HG02623 (cell line): Measurements from ENCODE around the gene ZNF628.

Experiments used
- ATAC-seq: cut with Tn5 transposase; IDR thresholded peaks from one replicate; pipeline ENCODE4 v1.9.1; 2021; ENCODE audit warnings: moderate library complexity; ENCODE audit not compliant: unreplicated experiment

Gene ZNF628

DNA sequence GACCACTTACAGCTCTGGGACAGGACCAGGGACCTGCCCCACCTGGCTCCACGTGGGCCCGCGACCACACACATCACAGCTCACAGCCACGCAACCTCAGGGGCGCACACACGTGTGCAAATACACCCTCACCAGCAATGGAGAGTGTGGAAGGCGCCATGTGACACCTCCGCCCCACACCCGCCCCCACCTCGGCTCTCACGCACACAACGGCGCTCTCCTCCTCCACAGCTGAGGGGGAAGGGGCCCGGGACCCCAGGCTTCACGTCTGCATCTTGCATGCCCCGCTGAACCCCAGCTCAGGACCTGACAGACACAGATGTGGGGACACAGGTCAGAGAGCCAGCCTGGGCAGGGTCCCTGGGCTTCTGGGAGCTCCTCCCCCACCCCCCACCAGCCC, 26.9 kb upstream of the ZNF628 start:
- no peak for ATAC-seq

DNA sequence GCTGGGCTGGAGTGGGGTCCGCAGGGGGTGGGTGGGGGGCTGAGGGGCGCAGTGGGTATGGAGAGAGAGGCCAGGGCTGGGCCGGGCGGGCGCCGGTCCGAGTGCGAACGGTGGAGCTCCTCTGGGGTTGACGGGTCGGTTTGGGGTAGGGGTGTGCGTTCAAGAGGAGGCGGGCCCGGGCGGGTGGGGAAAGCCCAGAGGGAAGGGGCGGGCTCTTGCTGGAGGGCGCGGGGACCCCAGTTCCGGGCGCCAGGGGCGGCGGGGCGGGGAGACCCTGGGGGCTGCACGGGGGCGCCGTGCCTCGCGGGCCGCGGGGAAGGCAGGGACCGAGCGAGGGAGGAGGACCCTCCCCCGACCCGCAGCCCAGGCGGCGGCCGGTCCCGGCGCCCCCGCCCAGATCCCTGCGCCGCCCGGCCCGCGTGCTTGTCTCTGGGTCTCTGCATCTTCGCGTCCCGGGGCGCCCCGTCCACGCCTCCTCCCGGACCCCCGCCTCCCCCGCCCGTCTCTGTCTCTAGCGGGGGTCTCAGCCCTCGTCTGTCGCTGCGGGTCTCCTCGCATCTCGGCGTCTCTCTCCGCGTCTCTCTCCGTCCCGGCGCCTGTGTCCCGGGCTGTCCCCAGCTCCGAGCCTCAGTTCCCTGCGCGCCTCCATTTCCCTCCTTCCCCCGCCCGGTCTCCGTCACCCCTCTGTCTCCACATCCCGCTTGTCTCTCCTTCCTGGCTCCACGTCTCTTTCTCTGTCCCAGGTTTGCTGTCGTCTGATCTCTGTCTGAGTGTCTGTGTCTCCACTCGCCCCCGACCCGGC, 25.1 kb upstream of the ZNF628 start:
- no peak for ATAC-seq

DNA sequence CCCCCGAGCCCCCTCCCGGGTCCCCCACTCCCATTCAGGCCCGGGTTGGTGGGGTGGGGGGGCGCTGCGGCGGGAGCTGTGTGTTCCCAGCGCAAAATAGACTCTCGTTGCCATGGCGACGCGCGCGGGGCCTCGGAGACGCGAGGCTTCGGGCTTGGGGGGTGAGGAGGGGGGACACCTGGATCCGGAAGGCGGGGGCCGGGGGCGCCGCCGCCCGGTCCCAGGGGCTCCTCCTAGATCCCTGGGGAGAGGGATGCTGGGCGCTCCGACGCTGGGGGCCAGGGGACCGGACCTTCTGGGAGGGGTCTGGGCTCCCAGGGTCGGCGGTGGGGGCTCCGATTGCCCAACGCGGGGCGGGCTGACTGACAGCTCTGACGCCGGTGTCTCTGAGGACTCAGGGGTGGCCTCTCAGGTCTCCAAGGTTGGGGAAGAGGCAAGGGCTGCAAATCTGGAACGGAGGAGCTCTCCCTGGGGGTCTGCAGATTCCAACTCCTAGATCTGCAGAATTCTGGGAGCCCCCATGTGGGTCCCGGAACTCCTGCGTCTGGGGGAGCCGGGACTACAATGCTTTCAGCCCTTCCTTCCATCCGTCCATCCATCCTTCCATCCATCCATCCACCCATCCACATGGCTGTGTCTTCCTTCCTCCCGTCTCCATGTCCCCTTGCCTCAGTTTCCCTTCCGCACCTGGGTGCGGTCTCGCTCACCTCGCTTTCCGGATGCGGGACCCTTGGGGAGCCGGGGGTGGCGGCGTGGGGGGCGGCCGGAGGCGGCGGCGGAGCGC, 24.3 kb upstream of the ZNF628 start:
- no peak for ATAC-seq

DNA sequence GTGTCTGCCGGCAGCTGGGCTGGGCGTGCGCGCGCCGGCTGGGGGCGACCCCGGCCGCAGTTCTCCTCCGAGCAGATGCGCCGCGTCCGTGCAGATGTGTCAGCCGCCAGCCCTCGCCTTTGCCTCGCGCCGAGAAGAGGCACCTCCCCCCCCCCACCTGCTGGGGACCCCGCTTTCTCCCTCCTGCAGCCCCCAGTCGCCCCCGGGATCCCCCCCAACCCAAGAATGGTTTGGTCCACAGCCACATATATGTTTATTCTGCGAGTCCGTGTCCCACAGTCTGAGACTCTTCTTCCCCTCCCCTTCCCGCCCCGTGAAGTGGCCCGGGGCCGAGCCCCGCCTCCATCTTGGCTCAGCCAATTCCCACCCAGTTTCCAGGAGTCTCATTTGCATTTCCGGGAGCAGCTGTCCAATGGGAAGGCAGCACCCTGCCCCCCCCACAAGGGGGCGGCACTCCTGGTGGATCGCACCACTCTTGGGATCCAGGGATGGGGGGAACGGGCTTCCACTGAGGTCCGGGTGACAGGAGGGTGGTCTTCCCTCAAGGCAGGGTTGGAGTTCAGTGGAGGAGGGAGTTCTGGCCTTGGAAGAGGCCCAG, 23.6 kb upstream of the ZNF628 start:
- no peak for ATAC-seq

DNA sequence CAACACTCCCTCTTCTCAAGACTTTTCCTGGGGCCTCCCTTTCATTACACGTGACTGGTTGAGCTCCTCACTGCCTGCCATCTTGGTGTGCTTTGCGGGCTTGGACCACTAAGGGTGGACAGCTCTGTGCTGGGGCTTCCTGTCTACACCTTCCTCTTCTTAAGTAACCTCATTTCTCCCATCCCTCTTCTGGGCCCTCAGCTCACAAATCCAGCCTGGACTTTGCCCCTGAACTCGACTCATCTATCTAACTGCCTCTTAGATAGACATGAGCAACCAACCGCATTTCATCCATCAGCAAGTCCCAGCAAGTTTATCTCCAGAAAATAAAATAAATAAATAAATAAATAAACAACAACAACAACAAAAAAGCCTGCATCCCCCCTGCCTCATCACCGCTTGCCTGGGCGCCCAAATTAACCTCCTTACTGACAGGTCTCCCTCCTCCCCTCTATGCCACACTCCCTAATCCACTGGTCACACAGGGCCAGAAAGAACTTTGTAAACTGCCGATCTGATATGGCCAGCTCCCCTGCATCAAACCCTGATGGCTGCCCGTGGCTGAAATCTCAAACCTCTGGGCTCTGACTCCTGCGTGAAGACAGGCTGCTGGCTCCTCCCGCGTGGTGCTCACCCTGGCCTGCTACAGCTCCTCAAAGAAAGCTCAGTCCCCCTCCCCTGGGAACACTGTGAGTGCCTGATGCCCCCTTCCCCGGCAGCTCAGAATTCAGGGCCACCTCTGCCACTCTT, 22.7 kb upstream of the ZNF628 start:
- ATAC-seq: no peak

DNA sequence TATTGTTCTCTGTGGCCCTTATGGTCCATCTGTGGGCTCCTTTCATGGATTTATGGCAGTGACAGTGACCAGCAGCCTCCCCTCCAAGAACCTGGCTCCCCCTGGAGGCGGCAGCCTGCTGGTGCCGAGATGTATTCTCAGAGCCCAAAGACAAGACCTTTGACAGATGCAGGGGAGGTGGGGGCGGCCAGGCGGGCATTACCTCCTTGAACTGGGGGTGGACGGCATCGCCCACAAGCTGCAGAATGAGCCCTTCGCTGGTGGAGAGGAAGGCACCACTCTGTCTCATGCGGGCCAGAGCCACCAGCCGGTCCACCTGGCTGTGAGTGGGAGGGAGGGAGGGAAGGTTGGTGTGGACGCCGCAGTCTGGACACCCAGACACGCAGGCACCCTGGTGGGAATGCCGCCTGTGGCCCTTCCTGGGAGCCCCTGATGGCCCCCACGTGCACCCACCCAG, 21.6 kb upstream of the ZNF628 start:
- ATAC-seq: no peak

DNA sequence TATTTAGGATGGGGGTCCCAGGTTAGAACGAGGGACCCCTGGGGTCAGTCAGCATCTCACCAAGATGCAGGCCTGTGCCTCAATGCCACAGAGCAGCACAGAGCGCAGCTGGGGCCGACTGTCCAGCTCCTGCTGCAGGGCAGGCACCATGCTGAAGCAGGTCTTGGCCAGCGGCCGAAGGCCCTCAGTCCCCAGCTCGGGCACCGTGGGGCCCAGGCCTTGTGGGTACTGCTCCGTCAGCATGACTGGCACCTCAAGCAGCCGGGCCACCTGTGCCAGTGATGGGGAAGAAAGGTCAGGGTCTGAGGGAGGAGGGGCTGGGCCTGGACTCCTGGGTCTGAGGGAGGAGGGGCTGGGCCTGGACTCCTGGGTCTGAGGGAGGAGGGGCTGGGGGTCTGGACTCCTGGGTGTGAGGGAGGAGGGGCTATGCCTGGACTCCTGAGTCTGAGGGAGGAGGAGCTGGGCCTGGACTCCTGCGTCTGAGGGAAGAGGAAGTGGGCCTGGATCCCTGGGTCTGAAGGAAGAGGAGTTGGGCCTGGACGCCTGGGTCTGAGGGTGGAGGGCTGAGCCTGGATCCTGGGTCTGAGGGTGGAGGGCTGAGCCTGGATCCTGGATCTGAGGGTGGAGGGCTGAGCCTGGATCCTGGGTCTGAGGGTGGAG, 20.7 kb upstream of the ZNF628 start:
- no peak for ATAC-seq

DNA sequence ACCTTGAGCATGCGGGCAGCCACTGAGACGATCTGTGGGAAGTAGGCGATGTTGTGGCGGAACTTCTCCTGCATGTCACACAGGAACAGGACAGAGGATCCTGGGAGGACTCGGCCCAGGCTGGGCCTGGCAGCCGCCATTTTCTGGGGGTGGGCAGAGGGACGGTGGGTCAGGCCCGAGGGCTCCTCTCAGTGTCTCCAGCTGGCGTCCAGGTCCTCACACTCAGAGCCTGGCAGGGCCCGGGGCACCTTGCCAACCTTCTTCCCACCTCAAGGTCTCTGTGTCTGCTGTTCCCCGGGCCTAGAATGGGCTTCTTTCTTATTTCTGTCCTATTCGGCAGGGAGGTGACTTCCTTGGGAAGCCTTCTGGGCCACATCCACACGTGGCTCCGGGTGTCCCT, 20.1 kb upstream of the ZNF628 start:
- ATAC-seq: no peak

DNA sequence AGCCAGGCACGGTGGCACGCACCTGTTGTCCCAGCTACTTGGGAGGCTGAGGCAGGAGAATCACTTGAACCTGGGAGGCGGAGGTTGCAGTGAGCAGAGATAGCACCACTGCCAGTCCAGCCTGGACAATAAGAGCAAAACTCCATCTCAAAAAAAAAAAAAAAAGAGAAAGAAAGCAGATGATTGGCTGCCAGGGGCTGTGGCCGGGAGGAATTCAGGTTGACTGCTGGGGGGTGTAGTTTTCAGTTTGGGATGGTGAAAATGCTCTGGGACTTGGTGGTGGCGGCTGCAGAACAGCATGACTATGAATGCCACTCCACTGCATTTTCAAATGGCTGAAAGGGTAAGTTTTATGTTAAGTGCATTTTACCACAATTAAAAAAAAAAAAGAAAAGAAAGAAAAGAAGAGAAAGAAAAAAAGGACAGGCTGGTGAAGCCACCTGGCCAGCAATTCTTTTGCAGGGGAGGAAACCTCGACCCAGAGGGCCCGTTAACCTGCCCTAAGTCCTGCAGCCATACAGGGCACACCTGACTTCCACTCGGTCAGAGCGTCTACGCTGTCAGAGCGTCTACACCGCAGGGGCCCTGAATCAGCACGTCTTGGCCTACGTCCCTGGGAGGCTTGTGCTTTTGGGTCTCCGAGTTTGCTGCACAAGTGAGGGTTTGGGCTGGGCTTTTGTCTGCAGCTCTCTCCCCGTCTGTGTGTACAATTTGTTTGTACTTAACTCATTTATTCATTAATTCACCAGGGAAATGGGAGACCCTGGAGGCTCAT, 18.5 kb upstream of the ZNF628 start:
- ATAC-seq: no peak

DNA sequence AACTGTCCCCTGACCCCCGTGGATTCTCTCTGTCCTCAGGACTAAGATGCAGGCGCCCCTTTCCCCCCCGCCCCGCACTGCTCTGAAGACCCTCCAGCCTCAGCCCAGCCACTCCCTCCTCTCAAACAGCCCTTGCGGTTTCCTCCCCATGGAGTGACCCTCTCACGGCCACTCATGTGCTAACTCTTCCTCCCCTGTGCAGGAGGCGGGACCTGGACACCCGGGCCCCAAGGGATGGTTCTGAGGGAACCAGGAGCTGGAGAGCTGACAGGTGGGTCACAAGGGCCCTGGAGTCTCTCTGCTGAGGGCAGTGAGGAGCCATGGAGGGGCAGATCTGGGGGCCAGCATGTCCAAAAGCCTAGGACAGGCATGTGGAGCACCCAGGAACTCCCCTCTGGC, 16.9 kb upstream of the ZNF628 start:
- ATAC-seq: no peak

DNA sequence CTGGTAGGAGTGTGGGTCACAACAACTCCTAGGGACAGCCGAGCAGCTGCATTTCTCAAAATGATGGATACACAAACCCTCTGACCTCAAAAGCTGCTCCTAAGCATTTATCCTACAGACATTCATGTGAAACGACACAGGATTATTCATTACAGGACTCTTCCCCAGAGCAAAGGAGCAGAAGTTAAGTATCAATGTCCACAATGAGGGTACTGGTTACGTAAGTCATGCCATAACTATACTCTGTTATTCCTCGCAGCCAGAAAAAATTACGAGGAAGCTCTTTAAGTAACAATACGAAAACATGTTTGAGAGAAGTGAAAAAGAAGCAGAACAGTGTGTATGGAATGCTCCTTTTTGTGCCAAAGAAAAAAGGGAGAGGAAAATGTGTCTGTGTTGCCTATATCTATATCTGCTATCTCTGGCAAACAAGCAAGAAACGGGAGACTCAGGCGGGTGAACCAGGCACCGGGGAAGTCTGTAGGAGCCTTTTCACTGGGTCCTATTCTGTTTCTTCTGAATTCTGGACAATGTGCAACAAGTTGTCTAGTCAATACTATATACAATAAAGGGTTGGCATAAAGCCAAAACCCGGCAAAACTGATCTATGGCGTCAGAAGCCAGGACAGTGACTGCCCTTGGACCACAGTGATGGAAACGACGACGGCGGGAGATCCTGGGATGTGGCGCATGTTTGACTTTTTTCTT, 16.3 kb upstream of the ZNF628 start:
- ATAC-seq: no peak

DNA sequence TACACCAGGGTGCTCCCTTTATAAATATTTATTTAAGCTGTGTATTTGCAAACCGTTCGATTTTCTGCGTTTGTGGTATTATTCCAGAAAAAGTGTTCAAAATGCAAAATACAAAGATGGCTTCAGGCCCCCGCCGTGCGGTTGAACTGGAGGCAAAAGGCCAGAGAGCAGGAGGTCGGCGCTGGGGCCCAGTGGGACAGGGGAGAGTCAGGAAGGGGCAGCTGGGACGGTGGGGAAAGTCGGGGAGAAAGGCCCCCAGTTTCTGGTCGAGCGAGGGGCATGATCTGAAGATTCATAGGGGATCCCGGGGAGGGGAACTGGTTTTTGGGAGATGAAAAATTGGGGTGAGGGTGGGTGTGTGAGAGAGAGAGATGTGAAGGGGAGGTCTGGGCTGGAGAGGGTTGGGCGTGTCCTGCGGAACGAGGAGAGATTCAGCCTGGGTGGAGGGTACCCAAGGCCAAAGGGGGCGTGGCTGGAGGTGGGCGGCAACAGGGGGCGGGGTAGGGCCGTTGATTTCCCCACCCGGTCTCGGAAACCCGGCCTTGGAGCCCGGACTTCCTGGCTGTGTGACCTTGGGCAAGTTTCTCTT, 15.7 kb upstream of the ZNF628 start:
- ATAC-seq: no peak

DNA sequence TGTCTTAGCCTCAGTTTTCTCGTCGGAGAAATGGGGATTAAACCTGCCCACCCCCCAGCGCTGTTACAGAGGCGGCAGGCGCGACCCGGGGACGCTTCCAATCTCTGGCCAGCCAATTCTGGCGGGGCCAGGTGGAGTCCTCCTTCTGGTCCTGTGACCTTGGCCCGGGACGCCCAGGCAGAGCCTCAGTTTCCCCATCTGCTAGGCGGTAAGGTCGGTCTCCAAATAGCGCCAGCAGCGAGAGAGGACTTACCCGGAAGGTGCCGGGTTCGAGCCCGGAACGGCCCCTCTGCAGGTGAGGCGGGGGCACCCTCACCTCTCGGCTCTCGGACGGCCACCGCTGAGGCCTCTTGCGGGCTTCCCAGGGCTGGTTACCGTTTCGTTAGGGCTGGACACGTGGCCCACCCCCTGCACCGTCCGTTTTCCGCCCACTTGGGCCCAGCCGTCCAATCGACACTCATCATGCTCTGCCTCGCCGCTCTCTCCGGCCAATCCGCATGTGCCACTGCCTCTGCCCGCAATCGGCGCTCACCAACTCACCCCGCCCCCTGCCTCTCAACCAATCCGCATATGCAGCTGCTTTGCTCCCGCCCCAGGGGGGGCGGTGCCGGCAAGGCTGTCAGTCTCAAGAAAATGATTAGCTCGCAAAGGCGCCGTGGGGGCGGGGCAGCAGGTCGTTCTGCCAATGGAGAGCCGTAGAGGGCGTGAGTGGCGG, 15.0 kb upstream of the ZNF628 start, which contains the start of gene ISOC2:
ISOC2 (minus strand) TSS at position 384 of the 715 bp plus-strand sequence. CDS start 5,156 bp downstream, outside the sequence.
- peak; percentile 86 for ATAC-seq

DNA sequence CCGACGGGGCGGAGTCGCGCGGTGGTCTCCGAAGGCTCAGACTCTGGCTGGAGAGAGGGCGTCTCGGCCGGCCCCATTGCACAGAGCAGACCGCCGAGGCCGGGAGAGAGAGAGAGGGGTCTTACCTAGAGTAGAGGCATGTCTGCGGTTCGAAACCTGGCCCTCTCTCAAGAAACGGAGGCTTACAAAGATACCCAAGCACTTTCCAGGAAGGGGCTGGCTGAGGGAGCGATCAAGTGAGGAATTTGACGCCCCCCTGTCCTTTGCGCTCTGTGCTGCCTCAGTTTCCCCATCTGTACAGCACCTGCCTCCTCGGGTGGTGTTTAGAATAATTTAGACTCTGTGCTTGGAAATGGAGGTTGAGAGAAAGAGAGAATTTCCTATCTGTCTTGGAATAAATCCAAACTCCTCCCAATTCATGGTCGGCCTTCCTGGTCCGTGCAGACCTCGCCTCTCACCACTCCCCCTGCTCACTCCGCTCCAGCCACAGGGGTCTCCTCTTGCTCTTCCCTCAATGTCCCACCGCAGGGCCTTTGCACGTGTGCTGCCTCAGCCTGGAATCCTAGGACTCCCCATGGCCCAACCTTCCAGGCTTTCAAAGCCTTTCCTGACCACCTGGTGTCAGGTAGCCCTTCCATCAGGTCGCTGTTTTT, 14.3 kb upstream of the ZNF628 start:
- ATAC-seq: no peak

DNA sequence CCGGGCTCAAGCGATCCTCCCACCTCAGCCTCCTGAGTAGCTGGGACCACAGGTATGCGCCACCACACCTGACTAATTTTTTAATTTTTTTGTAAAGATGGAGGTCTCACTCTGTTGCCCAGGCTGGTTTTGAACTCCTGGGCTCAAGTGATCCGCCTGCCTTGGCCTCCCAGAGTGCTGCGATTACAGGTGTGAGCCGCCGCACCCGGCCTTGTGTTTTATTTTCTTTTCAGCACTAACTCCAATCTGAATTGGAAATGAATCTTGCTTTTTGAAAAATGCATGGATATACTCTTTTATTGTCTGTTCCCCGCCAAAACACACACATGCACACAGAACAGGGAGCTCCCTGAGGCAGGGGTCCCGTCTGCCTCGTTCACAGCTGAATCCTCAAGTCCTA, 13.7 kb upstream of the ZNF628 start:
- no peak for ATAC-seq

DNA sequence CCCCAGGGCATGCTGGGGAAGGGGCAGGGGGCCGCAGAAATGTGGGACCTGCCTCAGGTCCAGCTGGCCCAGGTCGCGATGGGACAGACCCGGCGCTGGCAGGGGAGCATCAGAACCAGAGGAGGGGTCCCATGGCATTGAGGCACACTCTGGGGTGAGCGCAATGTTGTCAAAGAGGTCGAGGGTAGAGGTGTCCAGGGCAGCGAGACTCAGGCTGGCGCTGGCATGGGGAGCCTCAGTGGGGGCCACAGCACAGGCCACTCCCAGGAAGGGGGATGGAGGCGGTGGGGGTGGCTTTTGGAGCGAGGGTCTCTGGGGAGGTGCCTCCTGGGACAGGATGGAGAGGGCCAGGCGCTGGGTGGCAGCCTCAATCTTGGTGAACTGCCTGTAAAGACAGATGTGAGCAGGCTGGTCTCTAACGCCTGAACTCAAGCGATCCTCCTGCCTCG, 12.8 kb upstream of the ZNF628 start:
- ATAC-seq: no peak

DNA sequence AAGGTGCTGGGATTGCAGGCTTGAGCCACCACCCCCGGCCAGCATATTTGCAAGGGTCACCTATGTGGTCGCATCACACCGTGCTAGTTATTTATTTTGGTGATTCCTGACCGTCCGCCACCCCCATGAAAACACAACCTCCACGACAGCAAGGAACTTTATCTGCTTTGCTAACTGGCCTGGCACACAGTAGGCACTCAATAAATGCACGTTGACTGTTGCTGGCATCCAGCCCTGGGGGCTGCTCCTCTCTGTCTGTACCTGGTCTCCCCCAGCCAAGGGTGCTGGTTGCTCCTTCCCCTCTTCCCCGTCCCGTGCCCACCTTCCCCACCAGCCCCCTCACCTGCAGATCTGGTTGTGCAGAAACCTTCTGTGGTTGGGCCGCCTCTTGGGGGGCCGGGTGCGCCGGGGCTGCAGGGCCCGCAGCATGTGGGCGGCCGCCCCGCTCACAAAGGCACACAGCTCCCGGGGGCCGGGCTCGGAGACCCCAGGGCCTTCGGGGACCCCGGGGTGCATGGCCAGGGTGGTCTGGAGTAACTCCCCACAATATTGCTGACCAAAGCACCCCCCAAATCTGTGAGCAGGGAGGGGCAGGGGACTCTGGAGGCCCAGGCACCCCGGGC, 12.3 kb upstream of the ZNF628 start:
- no peak for ATAC-seq
